ENCODE results near the gene SOX6.

SOX6 gene

GRCh38 chr11:16364254-16364653 is 7.9 kb upstream of the SOX6 start:
- no peak for DNase-seq (ENCODE audit: low spot score)

GRCh38 chr11:16363706-16364105 is 7.4 kb upstream of the SOX6 start:
- DNase-seq (ENCODE audit: low spot score), result no peak

GRCh38 chr11:16361108-16361865 is 4.9 kb upstream of the SOX6 start:
- DNase-seq (ENCODE audit: low spot score), result no peak

- no peak for DNase-seq (ENCODE audit: low spot score)
These were observed 3.0 kb upstream of the SOX6 start for GRCh38 chr11:16359369-16359768.

GRCh38 chr11:16358726-16359125 is 2.4 kb upstream of the SOX6 start:
- DNase-seq (ENCODE audit: low spot score), result no peak

- DNase-seq (ENCODE audit: low spot score), result no peak
These were observed 1.4 kb upstream of the SOX6 start for GRCh38 chr11:16357775-16358174.

GRCh38 chr11:16356761-16357393 is 531 bp upstream of the SOX6 start:
- DNase-seq (ENCODE audit: low spot score), result no peak

GRCh38 chr11:16352707-16353106 is 3.6 kb downstream of the SOX6 start:
- no peak for DNase-seq (ENCODE audit: low spot score)

- no peak for DNase-seq (ENCODE audit: low spot score)
These were observed 6.2 kb downstream of the SOX6 start for GRCh38 chr11:16350125-16350524.

GRCh38 chr11:16347928-16348685 is 8.2 kb downstream of the SOX6 start:
- DNase-seq (ENCODE audit: low spot score), result no peak

GRCh38 chr11:16346975-16347374 is 9.4 kb downstream of the SOX6 start:
- DNase-seq (ENCODE audit: low spot score), result no peak

- no peak for DNase-seq (ENCODE audit: low spot score)
These were observed 14.5 kb downstream of the SOX6 start for GRCh38 chr11:16341853-16342252.

- no peak for DNase-seq (ENCODE audit: low spot score)
These were observed 18.0 kb downstream of the SOX6 start for GRCh38 chr11:16338393-16338792.

GRCh38 chr11:16337421-16338213 is 18.7 kb downstream of the SOX6 start:
- DNase-seq (ENCODE audit: low spot score), result no peak

GRCh38 chr11:16336721-16337120 is 19.6 kb downstream of the SOX6 start:
- no peak for DNase-seq (ENCODE audit: low spot score)

- DNase-seq (ENCODE audit: low spot score), result no peak
These were observed 20.1 kb downstream of the SOX6 start for GRCh38 chr11:16336204-16336603.

GRCh38 chr11:16335236-16335962 is 20.9 kb downstream of the SOX6 start:
- no peak for DNase-seq (ENCODE audit: low spot score)

GRCh38 chr11:16326679-16327297 is 29.6 kb downstream of the SOX6 start:
- no peak for DNase-seq (ENCODE audit: low spot score)

GRCh38 chr11:16322190-16322589 is 34.2 kb downstream of the SOX6 start:
- no peak for DNase-seq (ENCODE audit: low spot score)

GRCh38 chr11:16321148-16321547 is 35.2 kb downstream of the SOX6 start:
- DNase-seq (ENCODE audit: low spot score), result no peak

GRCh38 chr11:16318320-16318719 is 38.0 kb downstream of the SOX6 start:
- DNase-seq (ENCODE audit: low spot score), result no peak
